Epithelial cell of esophagus (primary cell): Measurements from ENCODE around the gene FBXO22.
"Not testable (repeated sequence)": the region's sequence is repeated elsewhere in the genome, so short reads cannot be mapped to it uniquely, and the experiment has no call there.

Source experiments
- DNase-seq: peaks from one replicate; pipeline ENCODE4 v3.0.0; 2010; ENCODE audit warnings: low read depth
- H3K4me3 ChIP-seq: 2 replicates; pipeline ENCODE4 v1.5.1; 2011; ENCODE audit warnings: mild to moderate bottlenecking, low read length, control low read depth
- CTCF ChIP-seq: IDR thresholded peaks from 2 replicates; pipeline ENCODE4 v1.5.1; 2011; ENCODE audit warnings: low read depth, mild to moderate bottlenecking, low read length, control low read depth, inconsistent platforms; ENCODE audit not compliant: insufficient read depth; ENCODE audit errors: missing control alignments

FBXO22 gene

GRCh38 chr15:75867449-75867848 is 36.2 kb upstream of the FBXO22 start:
- H3K4me3 ChIP-seq, result no peak overlapping the region
- TF ChIP-seq CTCF, result no peak
- DNase-seq, result no peak

- no peak for DNase-seq
Measured at GRCh38 chr15:75868019-75868418, 35.7 kb upstream of the FBXO22 start.

GRCh38 chr15:75869446-75869845 is 34.2 kb upstream of the FBXO22 start:
- no peak overlapping the region for H3K4me3 ChIP-seq
- no peak for DNase-seq
- no peak for TF ChIP-seq CTCF

More at GRCh38 chr15:75868019-75868418, 35.7 kb upstream of the FBXO22 start:
- no peak for TF ChIP-seq CTCF
- H3K4me3 ChIP-seq, result no peak overlapping the region

GRCh38 chr15:75871589-75871988 is 32.1 kb upstream of the FBXO22 start:
- H3K4me3 ChIP-seq, DNase-seq: not testable (repeated sequence)

GRCh38 chr15:75872403-75872990 is 31.2 kb upstream of the FBXO22 start:
- no peak overlapping the region for H3K4me3 ChIP-seq
- no peak for DNase-seq
- no peak for TF ChIP-seq CTCF

GRCh38 chr15:75884041-75884440 is 19.6 kb upstream of the FBXO22 start:
- DNase-seq, result no peak
- no peak overlapping the region for H3K4me3 ChIP-seq
- no peak for TF ChIP-seq CTCF

GRCh38 chr15:75887178-75887577 is 16.5 kb upstream of the FBXO22 start:
- no peak for TF ChIP-seq CTCF

More at GRCh38 chr15:75887178-75887577, 16.5 kb upstream of the FBXO22 start:
- no peak for DNase-seq
- H3K4me3 ChIP-seq, result no peak overlapping the region
